OCI-LY7 (cell line): ENCODE results near the gene OGFR.

Experiments
- EZH2phosphoT487 ChIP-seq: fragments of 200-600 bp; sonication (generic); IDR thresholded peaks from 2 replicates; pipeline ENCODE4 v1.6.1; 2018; ENCODE audit warnings: low read depth, borderline replicate concordance, mild to moderate bottlenecking, mixed run types, antibody characterized with exemption, low read length, moderate library complexity, mixed read lengths
- TF ChIP-seq, protein P1 (sequence below): fragments of 200-600 bp; sonication (generic); conservative IDR thresholded peaks from 2 replicates; pipeline ENCODE4 v1.5.1; 2014; ENCODE audit warnings: mild to moderate bottlenecking, antibody characterized with exemption, low read length, moderate library complexity, mixed read lengths

DNA sequence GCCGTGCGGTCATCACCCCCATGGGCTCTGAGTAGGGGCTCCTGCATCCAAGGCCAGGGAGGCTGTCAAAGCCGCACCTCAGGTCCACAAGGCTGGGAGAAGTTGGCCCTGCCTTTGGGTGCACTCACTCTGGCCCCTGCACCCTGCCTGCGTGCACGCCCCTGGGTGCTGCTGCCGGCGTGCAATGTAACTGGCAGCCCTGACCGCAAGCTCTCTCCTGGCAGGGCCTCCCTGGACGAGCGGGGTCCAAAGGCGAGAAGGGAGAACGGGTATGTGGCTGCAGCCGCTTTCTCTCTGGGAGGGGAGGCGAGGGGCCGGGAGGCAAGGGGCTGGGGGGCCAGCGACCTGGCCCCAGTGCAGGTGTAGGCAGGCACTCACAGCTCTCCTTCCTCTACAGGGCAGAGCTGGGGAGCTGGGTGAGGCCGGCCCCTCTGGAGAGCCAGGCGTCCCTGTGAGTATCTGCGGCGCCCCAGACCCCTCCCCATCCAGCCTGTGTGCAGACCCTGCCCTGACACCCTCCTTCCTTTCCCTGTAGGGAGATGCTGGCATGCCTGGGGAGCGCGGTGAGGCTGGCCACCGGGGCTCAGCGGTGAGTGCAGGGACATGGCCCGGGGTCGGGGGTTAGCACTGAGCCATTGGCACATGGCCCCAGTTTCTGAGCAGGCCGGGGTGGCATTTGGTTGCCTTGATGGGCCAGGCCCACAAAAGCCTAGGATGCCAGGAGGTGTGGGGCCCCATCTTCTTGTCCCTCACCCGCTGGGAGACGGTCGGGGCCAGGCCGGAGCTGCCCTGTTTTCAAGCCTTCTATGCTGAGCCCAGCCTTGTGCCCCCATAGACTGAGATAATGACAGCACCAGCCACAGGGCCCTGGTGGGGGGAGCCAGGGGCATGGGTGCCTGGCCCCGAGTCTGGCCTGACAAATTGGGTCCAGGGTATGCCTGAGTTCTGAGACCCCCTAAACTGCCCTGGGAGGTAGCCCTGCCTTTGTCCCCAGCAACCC is 24.9 kb downstream of the OGFR start:
- TF ChIP-seq, protein P1, sequence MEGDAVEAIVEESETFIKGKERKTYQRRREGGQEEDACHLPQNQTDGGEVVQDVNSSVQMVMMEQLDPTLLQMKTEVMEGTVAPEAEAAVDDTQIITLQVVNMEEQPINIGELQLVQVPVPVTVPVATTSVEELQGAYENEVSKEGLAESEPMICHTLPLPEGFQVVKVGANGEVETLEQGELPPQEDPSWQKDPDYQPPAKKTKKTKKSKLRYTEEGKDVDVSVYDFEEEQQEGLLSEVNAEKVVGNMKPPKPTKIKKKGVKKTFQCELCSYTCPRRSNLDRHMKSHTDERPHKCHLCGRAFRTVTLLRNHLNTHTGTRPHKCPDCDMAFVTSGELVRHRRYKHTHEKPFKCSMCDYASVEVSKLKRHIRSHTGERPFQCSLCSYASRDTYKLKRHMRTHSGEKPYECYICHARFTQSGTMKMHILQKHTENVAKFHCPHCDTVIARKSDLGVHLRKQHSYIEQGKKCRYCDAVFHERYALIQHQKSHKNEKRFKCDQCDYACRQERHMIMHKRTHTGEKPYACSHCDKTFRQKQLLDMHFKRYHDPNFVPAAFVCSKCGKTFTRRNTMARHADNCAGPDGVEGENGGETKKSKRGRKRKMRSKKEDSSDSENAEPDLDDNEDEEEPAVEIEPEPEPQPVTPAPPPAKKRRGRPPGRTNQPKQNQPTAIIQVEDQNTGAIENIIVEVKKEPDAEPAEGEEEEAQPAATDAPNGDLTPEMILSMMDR: no peak
- no peak for TF ChIP-seq EZH2phosphoT487
